ENCODE data around the gene R3HDM4. TPM values are rescaled to one million over a fixed set of nuclear protein-coding genes. Genes with fewer than 3 reads are reported as not detected.

Gene R3HDM4
- total RNA-seq, 1 donor from 2014 or later = 57.9 TPM

GRCh38 chr19:947090-947706 is 34.2 kb upstream of the R3HDM4 start:
- Histone ChIP-seq H3K27ac (ENCODE audit: low read depth, low read length) (no peak overlapping the region), H3K4me3 (ENCODE audit: insufficient read depth, low read depth, low read length) (no peak overlapping the region), H2AFZ (ENCODE audit: low read depth, low read length) (no peak overlapping the region), H3K4me1 (ENCODE audit: insufficient read depth, low read length) (peaks cover 2% of the 10 kb centered on the region), H3K79me2 (ENCODE audit: insufficient read depth, low read length) (peaks cover 52% of the 10 kb centered on the region), H3K9ac (ENCODE audit: low read length) (no peak overlapping the region), H3K4me2 (ENCODE audit: low read length) (no peak overlapping the region), H3K36me3 (ENCODE audit: insufficient read depth, low read length) (no peaks in the 10 kb centered on the region), H4K20me1 (ENCODE audit: insufficient read depth, low read length) (peaks cover 58% of the 10 kb centered on the region), H3K9me3 (ENCODE audit: insufficient read depth, low read depth, low read length) (no peaks in the 10 kb centered on the region), H3K27me3 (ENCODE audit: insufficient read depth, low read length) (no peaks in the 10 kb centered on the region)
- Mint-ChIP-seq H3K36me3 (ENCODE audit: low read depth, unreplicated experiment) (peaks cover 10% of the 10 kb centered on the region), H3K27me3 (ENCODE audit: low read depth, unreplicated experiment) (no peaks in the 10 kb centered on the region), H3K9me3 (ENCODE audit: unreplicated experiment) (no peaks in the 10 kb centered on the region), H3K4me3 (ENCODE audit: unreplicated experiment) (no peak overlapping the region), H3K27ac (ENCODE audit: unreplicated experiment) (no peak overlapping the region), H3K4me1 (ENCODE audit: low read depth, unreplicated experiment) (peaks cover 9% of the 10 kb centered on the region)
- TF ChIP-seq CTCF (IDR thresholded peaks at IDR 0.05; ENCODE audit: insufficient read depth, low read depth, low read length) (no peak), EZH2 (IDR thresholded peaks at IDR 0.05; ENCODE audit: insufficient read depth, low read length) (no peak)
- FAIRE-seq (no peak), DNase-seq (ENCODE audit: low read depth) (no peak)

- H2AFZ ChIP-seq (ENCODE audit: low read depth, low read length) = no peak overlapping the region
- no peak for DNase-seq (ENCODE audit: low read depth)
- no peaks in the 10 kb centered on the region for H3K9me3 ChIP-seq (ENCODE audit: insufficient read depth, low read depth, low read length)
- H3K9me3 Mint-ChIP-seq (ENCODE audit: unreplicated experiment) = no peaks in the 10 kb centered on the region
- no peak overlapping the region for H3K4me2 ChIP-seq (ENCODE audit: low read length)
- FAIRE-seq = no peak
- no peaks in the 10 kb centered on the region for H3K36me3 ChIP-seq (ENCODE audit: insufficient read depth, low read length)
- peaks cover 66% of the 10 kb centered on the region for H3K79me2 ChIP-seq (ENCODE audit: insufficient read depth, low read length)
- H3K4me1 Mint-ChIP-seq (ENCODE audit: low read depth, unreplicated experiment) = peaks cover 2% of the 10 kb centered on the region
- no peak overlapping the region for H3K27ac Mint-ChIP-seq (ENCODE audit: unreplicated experiment)
- no peak overlapping the region for H3K27ac ChIP-seq (ENCODE audit: low read depth, low read length)
- peaks cover 10% of the 10 kb centered on the region for H3K4me1 ChIP-seq (ENCODE audit: insufficient read depth, low read length)
- no peak overlapping the region for H3K4me3 Mint-ChIP-seq (ENCODE audit: unreplicated experiment)
- TF ChIP-seq CTCF (IDR thresholded peaks at IDR 0.05; ENCODE audit: insufficient read depth, low read depth, low read length) (no peak), EZH2 (IDR thresholded peaks at IDR 0.05; ENCODE audit: insufficient read depth, low read length) (no peak)
- H3K36me3 Mint-ChIP-seq (ENCODE audit: low read depth, unreplicated experiment) = peaks cover 16% of the 10 kb centered on the region
- no peak overlapping the region for H3K9ac ChIP-seq (ENCODE audit: low read length)
- no peak overlapping the region for H3K4me3 ChIP-seq (ENCODE audit: insufficient read depth, low read depth, low read length)
- peaks cover 70% of the 10 kb centered on the region for H4K20me1 ChIP-seq (ENCODE audit: insufficient read depth, low read length)
- no peaks in the 10 kb centered on the region for H3K27me3 Mint-ChIP-seq (ENCODE audit: low read depth, unreplicated experiment)
- H3K27me3 ChIP-seq (ENCODE audit: insufficient read depth, low read length) = no peaks in the 10 kb centered on the region
Observed at GRCh38 chr19:945401-946252, 32.6 kb upstream of the R3HDM4 start.
